Hepatocyte (in vitro differentiated cells): ENCODE measurements around the gene LDB1. TPM values are rescaled to one million over a fixed set of nuclear protein-coding genes. Genes with fewer than 3 reads are reported as not detected.

Experiments
- DNase-seq: peaks from one replicate; pipeline ENCODE4 v3.0.0-alpha.2; 2016; ENCODE audit warnings: low spot score
- H2AFZ ChIP-seq: fragments of 200-600 bp; sonication (generic); 2 replicates; pipeline ENCODE4 v1.6.0; 2016; ENCODE audit warnings: antibody characterized with exemption, mild to moderate bottlenecking
- H3K27ac ChIP-seq: fragments of 200-600 bp; sonication (generic); 2 replicates; pipeline ENCODE4 v1.5.1; 2016; ENCODE audit warnings: mild to moderate bottlenecking
- H3K27me3 ChIP-seq: fragments of 200-600 bp; sonication (generic); 2 replicates; pipeline ENCODE4 v1.6.1; 2016
- H3K36me3 ChIP-seq: fragments of 200-600 bp; sonication (generic); replicated peaks from 2 replicates; pipeline ENCODE4 v1.5.1; 2016; ENCODE audit warnings: low read depth; ENCODE audit not compliant: insufficient read depth
- H3K4me1 ChIP-seq: fragments of 200-600 bp; sonication (generic); 2 replicates; pipeline ENCODE4 v1.5.1; 2016; ENCODE audit warnings: mild to moderate bottlenecking, moderate library complexity; ENCODE audit not compliant: insufficient read depth
- H3K4me2 ChIP-seq: fragments of 200-600 bp; sonication (generic); 2 replicates; pipeline ENCODE4 v1.6.0; 2016
- H3K4me3 ChIP-seq: fragments of 200-600 bp; sonication (generic); 2 replicates; pipeline ENCODE4 v1.5.1; 2016; ENCODE audit warnings: mild to moderate bottlenecking
- H3K79me2 ChIP-seq: fragments of 200-600 bp; sonication (generic); 2 replicates; pipeline ENCODE4 v1.6.0; 2017; ENCODE audit warnings: mild to moderate bottlenecking
- H3K9me2 ChIP-seq: fragments of 200-600 bp; sonication (generic); replicated peaks from 2 replicates; pipeline ENCODE4 v1.6.0; 2017; ENCODE audit warnings: mild to moderate bottlenecking; ENCODE audit not compliant: insufficient read depth
- H3K9me3 ChIP-seq: fragments of 200-600 bp; sonication (generic); 2 replicates; pipeline ENCODE4 v1.5.1; 2016; ENCODE audit warnings: low read depth, mild to moderate bottlenecking
- H4K20me1 ChIP-seq: fragments of 200-600 bp; sonication (generic); 2 replicates; pipeline ENCODE4 v1.6.0; 2016; ENCODE audit warnings: mild to moderate bottlenecking; ENCODE audit not compliant: insufficient read depth, poor library complexity, severe bottlenecking
- EZH2 ChIP-seq: fragments of 200-600 bp; sonication (generic); IDR thresholded peaks from 2 replicates; pipeline ENCODE4 v1.6.1; 2016; ENCODE audit warnings: antibody characterized with exemption, mild to moderate bottlenecking, borderline replicate concordance
- EZH2phosphoT487 ChIP-seq: fragments of 200-600 bp; sonication (generic); IDR thresholded peaks from one replicate; pipeline ENCODE4 v1.6.1; 2018; ENCODE audit warnings: antibody characterized with exemption, mild to moderate bottlenecking, low read depth, moderate library complexity; ENCODE audit not compliant: unreplicated experiment, severe bottlenecking
- WGBS: methylation state at CpG from one replicate; pipeline ENCODE4 v1.1.6; 2016; ENCODE audit warnings: low lambda C conversion rate; ENCODE audit errors: missing lambda C conversion rate; 5-methylcytosine and 5-hydroxymethylcytosine counted together
- polyA plus RNA-seq: library from polyadenylated mRNA; unstranded; fragments of >200 nt; fragmentation: Nextera tagmentation; extraction: Ambion mirVana; gene quantifications from 2 replicates; pipeline ENCODE4 v1.2.1, GENCODE V29; 2016
- total RNA-seq: library from RNA; depleted of rRNA; stranded (reverse); fragments of >200 nt; gene quantifications from 2 replicates; pipeline ENCODE4 v1.2.3, GENCODE V29; 2014
- TF ChIP-seq, protein P1 (sequence below): fragments of 200-600 bp; sonication (generic); IDR thresholded peaks from 2 replicates; pipeline ENCODE4 v1.5.1; 2016; ENCODE audit warnings: antibody characterized with exemption, mild to moderate bottlenecking; ENCODE audit not compliant: poor library complexity

Gene LDB1
- total and polyA plus RNA-seq, 2 experiments from 2014 or later = 28.2 to 46.3 TPM

DNA sequence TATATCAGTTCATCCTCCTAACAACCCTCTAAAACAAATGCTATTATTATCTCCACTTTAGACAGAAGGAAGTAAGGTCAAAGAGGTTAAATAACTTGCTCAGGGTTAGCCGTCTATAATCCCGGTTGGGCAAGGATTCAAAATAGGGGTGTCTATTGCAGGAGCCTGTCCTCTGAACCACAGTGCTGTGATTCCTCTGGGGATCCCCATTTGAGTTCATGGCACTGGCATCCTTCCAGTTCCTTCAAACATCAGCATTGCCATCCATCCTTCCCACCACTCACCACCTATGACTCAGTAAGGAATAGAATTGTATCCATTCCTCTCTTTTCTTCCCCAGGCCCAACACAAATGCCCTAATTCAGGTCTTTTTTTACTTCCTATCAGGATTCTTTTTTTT is 29.4 kb downstream of the LDB1 start:
- Histone ChIP-seq H3K27ac (no peak overlapping the region), H3K4me2 (no peak overlapping the region), H3K79me2 (no peaks in the 10 kb centered on the region), H3K36me3 (no peaks in the 10 kb centered on the region), H3K27me3 (no peaks in the 10 kb centered on the region), H3K9me2 (no peaks in the 10 kb centered on the region), H3K9me3 (no peaks in the 10 kb centered on the region), H2AFZ (no peak overlapping the region), H3K4me3 (no peak overlapping the region), H4K20me1 (no peaks in the 10 kb centered on the region), H3K4me1 (no peaks in the 10 kb centered on the region)
- WGBS = 70% methylated on average over 2 of the region's 2 CpGs
- TF ChIP-seq EZH2 (no peak), EZH2phosphoT487 (no peak)
- TF ChIP-seq, protein P1, sequence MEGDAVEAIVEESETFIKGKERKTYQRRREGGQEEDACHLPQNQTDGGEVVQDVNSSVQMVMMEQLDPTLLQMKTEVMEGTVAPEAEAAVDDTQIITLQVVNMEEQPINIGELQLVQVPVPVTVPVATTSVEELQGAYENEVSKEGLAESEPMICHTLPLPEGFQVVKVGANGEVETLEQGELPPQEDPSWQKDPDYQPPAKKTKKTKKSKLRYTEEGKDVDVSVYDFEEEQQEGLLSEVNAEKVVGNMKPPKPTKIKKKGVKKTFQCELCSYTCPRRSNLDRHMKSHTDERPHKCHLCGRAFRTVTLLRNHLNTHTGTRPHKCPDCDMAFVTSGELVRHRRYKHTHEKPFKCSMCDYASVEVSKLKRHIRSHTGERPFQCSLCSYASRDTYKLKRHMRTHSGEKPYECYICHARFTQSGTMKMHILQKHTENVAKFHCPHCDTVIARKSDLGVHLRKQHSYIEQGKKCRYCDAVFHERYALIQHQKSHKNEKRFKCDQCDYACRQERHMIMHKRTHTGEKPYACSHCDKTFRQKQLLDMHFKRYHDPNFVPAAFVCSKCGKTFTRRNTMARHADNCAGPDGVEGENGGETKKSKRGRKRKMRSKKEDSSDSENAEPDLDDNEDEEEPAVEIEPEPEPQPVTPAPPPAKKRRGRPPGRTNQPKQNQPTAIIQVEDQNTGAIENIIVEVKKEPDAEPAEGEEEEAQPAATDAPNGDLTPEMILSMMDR = no peak
- DNase-seq = no peak

DNA sequence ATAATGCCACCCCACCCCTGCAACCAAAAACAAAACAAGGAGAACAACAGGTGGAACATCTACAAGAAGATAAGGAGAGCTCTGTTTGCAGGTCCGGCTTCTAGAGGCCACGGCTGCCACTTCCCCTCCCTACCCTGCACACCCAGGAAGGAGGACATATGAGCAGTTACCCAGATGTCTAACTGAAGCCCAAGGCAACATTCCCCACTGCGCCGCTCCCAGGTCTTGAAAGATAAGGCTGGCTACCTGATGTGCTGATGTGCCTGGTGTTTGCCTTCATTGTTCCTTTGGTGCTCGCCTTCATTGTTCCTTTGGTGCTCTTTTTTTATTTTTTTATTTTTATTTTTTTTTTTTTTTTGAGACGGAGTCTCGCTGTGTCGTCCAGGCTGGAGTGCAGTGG is 34.0 kb downstream of the LDB1 start:
- Histone ChIP-seq H3K36me3 (no peaks in the 10 kb centered on the region), H2AFZ (no peak overlapping the region), H3K4me3 (no peak overlapping the region), H3K9me2 (no peaks in the 10 kb centered on the region), H3K27ac (no peak overlapping the region), H3K27me3 (no peaks in the 10 kb centered on the region), H3K4me2 (no peak overlapping the region), H3K9me3 (no peaks in the 10 kb centered on the region), H4K20me1 (no peaks in the 10 kb centered on the region), H3K4me1 (no peaks in the 10 kb centered on the region), H3K79me2 (no peaks in the 10 kb centered on the region)
- 97% methylated on average over 8 of the region's 8 CpGs for WGBS
- TF ChIP-seq EZH2phosphoT487 = no peak
- no peak for TF ChIP-seq EZH2
- TF ChIP-seq, protein P1 = no peak
- no peak for DNase-seq

DNA sequence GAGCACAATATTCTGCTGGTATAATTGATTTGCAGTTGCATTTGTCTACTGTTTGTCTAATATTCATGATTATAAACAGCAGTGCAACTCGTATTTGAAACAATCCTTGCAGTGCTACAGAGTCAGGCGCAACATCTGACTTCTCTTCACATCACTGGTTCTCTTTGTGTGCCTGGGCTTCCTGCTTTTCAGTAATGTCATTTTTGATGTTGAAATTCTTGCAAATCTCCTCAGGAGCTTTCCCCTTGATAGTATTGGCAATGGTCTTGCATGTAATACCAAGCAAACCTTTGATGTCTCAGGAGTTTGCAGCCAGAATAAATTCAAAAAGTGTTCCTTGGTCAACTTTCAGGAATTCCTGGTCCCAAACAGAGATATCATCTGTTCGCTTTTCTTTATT is 34.8 kb downstream of the LDB1 start:
- no peak overlapping the region for H3K4me2 ChIP-seq
- no peaks in the 10 kb centered on the region for H3K79me2 ChIP-seq
- 91% methylated on average over 3 of the region's 3 CpGs for WGBS
- no peak for DNase-seq
- H2AFZ ChIP-seq = no peak overlapping the region
- no peaks in the 10 kb centered on the region for H3K9me3 ChIP-seq
- H3K9me2 ChIP-seq = no peaks in the 10 kb centered on the region
- H3K36me3 ChIP-seq = no peaks in the 10 kb centered on the region
- no peaks in the 10 kb centered on the region for H3K27me3 ChIP-seq
- H4K20me1 ChIP-seq = no peaks in the 10 kb centered on the region
- no peak for TF ChIP-seq EZH2phosphoT487
- H3K4me1 ChIP-seq = no peaks in the 10 kb centered on the region
- H3K27ac ChIP-seq = no peak overlapping the region
- H3K4me3 ChIP-seq = no peak overlapping the region

DNA sequence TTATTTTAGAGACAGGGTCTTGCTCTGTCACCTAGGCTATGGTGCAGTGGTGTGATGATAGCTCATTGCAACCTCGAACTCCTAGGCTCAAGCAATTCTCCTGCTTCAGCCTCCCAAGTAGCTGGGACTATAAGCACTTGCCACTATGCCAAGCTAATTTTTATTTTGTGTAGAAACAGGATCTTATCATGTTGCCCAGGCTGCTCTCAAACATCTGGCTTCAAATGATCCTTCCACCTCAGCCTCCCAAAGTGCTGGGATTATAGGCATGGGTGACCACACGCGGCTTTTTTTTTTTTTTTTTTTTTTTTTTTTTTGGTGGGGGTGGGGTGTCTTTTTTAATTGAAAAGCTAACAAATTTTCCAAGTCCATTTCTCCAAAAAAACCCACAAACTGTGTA is 36.6 kb downstream of the LDB1 start:
- Histone ChIP-seq H3K9me3 (no peaks in the 10 kb centered on the region), H3K27me3 (no peaks in the 10 kb centered on the region), H2AFZ (no peak overlapping the region), H3K4me3 (no peak overlapping the region), H3K79me2 (no peaks in the 10 kb centered on the region), H3K9me2 (no peaks in the 10 kb centered on the region), H3K36me3 (no peaks in the 10 kb centered on the region), H3K27ac (no peak overlapping the region), H3K4me1 (no peaks in the 10 kb centered on the region), H4K20me1 (no peaks in the 10 kb centered on the region), H3K4me2 (no peak overlapping the region)
- 96% methylated on average over 3 of the region's 3 CpGs for WGBS
- TF ChIP-seq, protein P1 = no peak
- no peak for TF ChIP-seq EZH2
- DNase-seq = no peak
